ENCODE measurements around the gene POTEJ.
"Not testable (repeated sequence)": the region's sequence is repeated elsewhere in the genome, so short reads cannot be mapped to it uniquely, and the experiment has no call there.

Gene POTEJ

GRCh38 chr2:130611140-130611539, at the start of gene POTEJ:
Gene POTEJ, plus strand, starts transcription at chr2:130611440. Its CDS starts 93 bp downstream, at chr2:130611533.
- not testable (repeated sequence) for DNase-seq

- not testable (repeated sequence) for DNase-seq
Observed at GRCh38 chr2:130566165-130566564, 45.1 kb upstream of the POTEJ start.

- DNase-seq: not testable (repeated sequence)
Observed at GRCh38 chr2:130571929-130572328, 39.3 kb upstream of the POTEJ start.

- DNase-seq: not testable (repeated sequence)
Observed at GRCh38 chr2:130574230-130574629, 37.0 kb upstream of the POTEJ start.

GRCh38 chr2:130576209-130576784, 34.9 kb upstream of the POTEJ start:
- not testable (repeated sequence) for DNase-seq

DNA sequence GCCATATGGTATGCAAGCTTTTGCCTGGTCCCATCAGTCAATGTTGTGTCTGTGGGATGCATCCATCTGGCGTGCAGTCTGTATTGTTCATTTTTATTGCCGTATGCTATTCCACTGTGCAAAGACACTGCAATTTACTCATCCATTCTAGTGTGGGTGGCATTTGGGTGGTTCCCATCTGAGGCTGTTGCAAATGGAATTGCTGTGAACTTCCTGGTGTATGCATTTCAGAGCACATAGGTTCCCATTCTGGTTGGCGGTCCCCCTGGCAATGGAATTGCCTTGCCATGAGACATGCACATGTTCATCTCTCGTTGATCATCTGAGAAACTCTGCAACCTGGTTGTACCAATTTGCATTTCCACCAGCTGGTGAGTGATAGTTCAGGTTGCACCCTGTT, 33.7 kb upstream of the POTEJ start:
- DNase-seq: not testable (repeated sequence)

GRCh38 chr2:130579121-130579520, 32.1 kb upstream of the POTEJ start:
- DNase-seq: not testable (repeated sequence)

- DNase-seq: not testable (repeated sequence)
Observed at GRCh38 chr2:130581491-130581890, 29.7 kb upstream of the POTEJ start.

DNA sequence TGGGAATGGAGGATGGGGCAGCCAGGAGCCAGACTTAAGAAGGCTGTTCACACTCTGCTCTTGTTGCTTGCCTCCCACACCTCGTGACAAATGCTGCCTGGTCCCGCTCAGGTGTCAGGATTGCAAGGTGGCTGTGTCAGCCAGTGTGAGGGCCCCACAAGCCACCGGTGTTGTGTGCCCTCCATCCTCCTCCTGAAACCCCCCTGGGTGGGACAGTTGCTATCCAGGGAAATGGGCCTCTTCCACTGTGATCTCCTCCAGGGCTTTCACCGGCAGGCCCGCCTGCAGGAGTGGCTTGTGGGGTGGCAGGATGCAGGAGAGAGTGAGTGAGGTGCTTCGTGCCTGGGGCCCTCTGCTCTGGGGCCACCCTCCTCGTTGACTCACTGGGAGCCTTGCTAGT, 28.3 kb upstream of the POTEJ start:
- not testable (repeated sequence) for DNase-seq

- DNase-seq: not testable (repeated sequence)
Observed at GRCh38 chr2:130583582-130583981, 27.7 kb upstream of the POTEJ start.

DNA sequence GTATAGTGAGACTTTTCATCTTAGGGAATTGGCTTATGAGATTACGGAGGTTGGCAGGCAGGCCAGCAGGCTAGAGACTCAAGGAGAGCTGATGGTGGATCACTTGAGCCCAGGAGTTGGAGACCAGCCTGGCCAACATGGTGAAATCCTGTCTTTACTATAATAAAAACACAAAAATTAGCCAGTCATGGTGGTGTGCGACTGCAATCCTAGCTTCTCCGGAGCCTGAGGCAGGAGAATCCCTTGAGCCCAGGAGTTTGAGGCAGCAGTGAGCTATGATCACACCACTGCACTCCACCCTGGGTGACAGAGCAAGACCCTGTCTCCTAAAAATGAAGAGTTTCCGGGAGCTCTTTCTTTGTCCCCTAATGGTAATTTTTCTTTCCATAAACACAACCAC, 26.5 kb upstream of the POTEJ start:
- not testable (repeated sequence) for DNase-seq

- not testable (repeated sequence) for DNase-seq
Observed at GRCh38 chr2:130588688-130589458, 22.4 kb upstream of the POTEJ start.

DNA sequence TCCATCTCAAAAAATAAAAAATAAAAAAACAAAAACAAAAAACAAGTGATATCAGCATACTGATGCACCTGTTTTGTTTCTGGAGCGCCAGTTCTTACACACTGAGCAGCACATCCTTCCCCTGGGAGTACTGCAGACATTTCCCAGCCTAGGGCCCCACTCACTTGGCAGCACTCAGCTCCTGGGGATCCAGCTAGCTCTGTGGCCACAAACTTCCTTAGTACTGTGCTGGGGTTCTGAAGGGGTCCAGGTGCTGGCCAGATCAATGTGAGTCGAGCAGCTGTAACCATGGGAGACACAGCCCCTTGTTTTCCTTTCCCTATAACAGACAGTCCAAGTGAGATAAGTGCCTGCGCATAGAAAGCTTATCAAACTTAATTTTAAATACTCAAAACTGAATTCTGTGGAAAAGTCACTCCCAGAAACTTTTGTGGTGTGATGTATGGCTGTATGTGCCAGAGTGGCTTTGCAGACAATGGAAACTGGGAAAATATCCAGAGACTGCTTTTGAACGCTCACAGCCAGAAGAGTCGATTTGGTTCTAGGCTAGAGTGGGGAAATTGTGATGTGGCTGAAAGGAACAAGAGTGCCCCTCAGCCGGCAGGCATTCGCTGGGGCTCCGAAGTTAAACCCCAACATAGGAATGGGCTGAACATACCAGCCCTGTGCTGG, 20.9 kb upstream of the POTEJ start:
- DNase-seq: not testable (repeated sequence)

DNA sequence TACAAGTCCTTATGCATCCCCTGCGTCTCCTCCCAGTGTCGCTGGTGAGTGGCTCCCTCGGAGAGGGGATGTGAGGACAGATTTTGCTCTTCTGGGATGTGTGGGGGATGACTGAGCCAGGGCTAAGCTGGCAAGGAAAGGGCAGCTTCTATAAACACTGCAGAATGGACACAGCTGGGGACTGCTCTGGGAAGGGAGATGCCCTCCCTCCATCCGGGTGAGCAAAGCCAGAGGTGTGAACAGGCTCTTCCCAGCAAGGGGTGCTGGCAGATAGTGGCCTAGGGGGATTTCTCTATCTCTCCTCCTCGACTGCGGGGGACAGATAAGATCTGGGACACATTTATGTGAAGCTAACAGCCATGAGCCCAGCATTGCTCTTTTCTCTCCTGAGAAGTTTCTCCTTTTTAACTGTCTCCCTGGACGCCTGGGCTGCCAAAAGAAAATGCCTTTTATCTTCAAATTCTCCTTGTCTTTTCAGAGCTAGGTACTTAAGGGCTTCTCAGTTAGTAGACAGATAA, 20.3 kb upstream of the POTEJ start:
- not testable (repeated sequence) for DNase-seq

DNA sequence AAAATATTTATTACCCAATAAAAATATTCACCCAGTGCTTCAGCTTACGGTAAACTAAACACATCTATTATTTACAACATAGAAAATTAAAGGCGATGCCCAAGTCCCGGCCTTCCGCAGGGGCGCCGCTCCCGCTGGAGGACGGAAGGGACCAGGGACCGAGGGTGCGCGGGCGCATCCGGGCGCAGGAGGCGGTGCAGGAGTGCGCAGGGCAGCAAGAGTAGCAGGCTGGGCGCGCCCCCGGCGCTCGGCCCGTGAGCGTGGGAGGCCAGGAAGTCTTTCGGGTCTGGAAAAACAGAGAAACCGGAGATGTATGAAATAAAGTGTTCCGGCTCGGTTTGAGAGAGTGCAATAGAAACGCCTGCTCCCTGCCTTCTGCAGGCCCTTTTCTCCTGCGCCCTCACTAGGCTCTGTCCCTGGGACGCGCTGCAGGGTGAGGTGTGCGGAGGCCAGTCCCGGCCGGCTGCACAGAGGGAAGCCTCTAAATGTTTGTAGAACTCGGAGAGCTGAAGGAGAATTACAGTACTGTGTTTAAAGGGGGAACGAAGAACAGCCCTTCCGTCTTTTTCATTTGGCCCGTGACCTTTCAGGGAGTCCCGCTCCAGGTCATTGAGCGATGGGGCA, 18.3 kb upstream of the POTEJ start:
- not testable (repeated sequence) for DNase-seq

GRCh38 chr2:130594011-130594410, 17.2 kb upstream of the POTEJ start:
- DNase-seq: not testable (repeated sequence)

- DNase-seq: not testable (repeated sequence)
Observed at GRCh38 chr2:130596757-130597156, 14.5 kb upstream of the POTEJ start.

DNA sequence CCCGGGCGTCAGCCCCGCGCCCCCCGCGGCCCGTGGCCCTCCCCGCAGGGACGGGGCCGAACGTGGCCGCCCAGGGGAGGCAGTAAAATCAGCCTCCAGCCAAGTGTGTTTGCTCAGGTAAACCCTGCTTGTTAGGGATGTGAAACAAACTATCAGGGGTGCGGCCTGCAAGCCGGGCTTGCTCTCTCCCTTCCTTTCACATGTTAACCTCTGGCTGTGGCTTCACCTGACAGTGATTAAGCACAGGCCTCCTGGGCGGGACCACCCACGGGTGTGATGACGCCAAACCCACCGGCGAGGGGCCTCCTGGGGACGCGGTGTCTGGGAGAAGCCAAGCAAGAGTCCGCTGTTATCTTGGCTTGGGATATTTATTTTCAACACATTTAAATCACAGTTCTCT, 13.2 kb upstream of the POTEJ start:
- not testable (repeated sequence) for DNase-seq

DNA sequence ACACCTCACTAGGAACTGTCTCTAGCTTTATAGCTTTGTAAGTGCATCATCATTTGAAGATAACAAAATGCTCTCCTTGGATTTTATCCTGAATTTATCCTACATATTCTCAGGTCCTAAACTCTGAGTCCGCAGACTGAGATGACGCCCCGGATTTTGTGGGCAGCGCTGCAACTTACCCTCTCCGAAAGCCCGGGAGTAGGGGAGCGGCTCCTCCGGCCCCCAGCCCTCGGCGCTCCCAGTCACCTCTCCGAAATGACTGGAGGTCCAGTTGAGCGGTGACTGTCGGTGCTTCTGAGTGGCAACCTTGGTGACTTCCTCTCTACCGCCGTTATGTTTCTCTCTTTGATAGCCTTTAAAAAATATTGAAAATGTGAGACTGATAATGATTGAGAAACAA, 12.8 kb upstream of the POTEJ start:
- not testable (repeated sequence) for DNase-seq

GRCh38 chr2:130599393-130599792, 11.8 kb upstream of the POTEJ start, which contains the start of gene CFC1:
Gene CFC1, minus strand, starts transcription at chr2:130599575. Its CDS starts 288 bp downstream, at chr2:130599287.
- not testable (repeated sequence) for DNase-seq

- not testable (repeated sequence) for DNase-seq
Observed at GRCh38 chr2:130599926-130600325, 11.3 kb upstream of the POTEJ start.

GRCh38 chr2:130601648-130602302, 9.5 kb upstream of the POTEJ start:
- not testable (repeated sequence) for DNase-seq

All from activated effector memory CD4-positive, alpha-beta T cell treated with Interleukin-2 at 50 U/mL for 16 hours (primary cell).